WI38 (cell line): ENCODE results near the gene GSTA1.
"Not testable (repeated sequence)": the region's sequence is repeated elsewhere in the genome, so short reads cannot be mapped to it uniquely, and the experiment has no call there.

Experiments used
- H3K4me3 ChIP-seq: 2 replicates; pipeline ENCODE4 v1.5.1; 2011; ENCODE audit warnings: low read depth, mild to moderate bottlenecking, control low read depth, low read length
- TF ChIP-seq, protein P1 (sequence below): IDR thresholded peaks from 2 replicates; pipeline ENCODE4 v1.5.1; 2012; ENCODE audit warnings: low read depth, mild to moderate bottlenecking, control low read depth, low read length

Gene GSTA1

DNA sequence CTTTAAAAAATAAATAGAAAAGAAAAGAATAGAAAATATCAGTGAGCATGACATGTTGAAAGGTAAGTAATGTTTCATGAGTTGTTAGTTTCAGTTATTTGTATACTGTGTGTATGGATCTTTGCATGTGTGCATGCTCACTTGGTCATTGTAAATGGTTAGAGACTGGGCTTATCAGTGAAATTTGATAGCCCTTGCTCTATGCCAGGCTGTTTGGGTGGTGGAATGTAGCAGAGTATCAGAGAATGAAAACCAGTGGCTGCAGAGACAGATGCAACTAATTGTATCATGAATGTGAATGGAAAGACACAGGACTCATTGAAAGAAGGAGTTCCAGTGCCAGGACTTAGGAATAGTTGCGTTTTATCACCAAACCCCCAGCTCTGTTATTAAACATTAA lies 44.5 kb downstream of the GSTA1 start:
- TF ChIP-seq, protein P1, sequence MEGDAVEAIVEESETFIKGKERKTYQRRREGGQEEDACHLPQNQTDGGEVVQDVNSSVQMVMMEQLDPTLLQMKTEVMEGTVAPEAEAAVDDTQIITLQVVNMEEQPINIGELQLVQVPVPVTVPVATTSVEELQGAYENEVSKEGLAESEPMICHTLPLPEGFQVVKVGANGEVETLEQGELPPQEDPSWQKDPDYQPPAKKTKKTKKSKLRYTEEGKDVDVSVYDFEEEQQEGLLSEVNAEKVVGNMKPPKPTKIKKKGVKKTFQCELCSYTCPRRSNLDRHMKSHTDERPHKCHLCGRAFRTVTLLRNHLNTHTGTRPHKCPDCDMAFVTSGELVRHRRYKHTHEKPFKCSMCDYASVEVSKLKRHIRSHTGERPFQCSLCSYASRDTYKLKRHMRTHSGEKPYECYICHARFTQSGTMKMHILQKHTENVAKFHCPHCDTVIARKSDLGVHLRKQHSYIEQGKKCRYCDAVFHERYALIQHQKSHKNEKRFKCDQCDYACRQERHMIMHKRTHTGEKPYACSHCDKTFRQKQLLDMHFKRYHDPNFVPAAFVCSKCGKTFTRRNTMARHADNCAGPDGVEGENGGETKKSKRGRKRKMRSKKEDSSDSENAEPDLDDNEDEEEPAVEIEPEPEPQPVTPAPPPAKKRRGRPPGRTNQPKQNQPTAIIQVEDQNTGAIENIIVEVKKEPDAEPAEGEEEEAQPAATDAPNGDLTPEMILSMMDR: no peak
- H3K4me3 ChIP-seq: no peak overlapping the region

DNA sequence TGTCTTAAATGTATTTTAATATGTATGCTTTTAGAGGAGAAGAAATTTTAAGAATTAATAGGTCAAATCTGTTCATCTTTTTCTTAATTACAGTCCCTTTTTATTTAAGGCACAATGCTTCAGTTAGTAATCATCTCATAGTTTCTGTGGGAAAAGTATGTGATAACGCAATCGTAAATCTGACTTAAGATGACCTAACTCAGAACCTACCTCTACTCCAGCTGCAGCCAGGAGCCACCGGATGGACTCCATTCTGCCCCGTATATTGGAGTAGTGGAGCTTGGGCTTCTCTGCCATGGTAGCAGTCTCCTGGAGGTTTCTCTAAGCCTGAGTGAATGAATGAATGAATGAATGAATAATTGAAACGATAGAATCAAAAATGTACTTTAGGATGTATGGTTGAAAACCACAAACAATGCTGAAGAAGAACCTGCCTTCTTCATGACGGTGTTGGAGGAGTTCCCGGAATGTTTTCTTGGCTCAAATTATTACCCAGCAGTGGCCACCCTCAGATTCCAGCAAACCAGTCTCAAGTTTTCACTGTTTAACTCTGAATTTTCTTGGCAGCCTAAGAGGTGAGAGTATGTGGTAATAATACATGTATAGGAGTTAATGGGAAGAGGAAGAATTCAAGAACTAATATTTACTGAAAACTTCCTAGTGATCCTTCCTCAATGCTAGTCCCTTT lies 45.8 kb downstream of the GSTA1 start:
- not testable (repeated sequence) for H3K4me3 ChIP-seq

DNA sequence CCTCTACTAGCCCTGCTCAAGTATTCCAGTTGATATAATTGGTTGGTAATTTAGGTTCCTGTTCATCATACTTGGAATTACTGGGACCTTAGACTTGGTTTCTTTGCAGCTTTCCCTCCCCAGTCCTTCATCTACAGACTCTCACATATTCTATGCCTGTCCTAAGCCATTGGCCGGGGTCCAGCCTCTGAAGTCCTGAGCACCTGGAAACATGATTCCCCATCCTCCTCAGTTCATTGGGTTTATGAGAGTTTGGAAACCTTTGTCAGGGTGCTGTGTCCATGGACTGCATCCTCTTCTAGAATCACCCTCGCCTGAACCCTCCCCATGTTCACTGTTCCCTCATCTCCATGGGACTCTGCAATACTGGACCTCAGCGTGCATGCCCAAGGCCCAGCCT lies 49.2 kb downstream of the GSTA1 start:
- H3K4me3 ChIP-seq: no peak overlapping the region
- TF ChIP-seq, protein P1: no peak

DNA sequence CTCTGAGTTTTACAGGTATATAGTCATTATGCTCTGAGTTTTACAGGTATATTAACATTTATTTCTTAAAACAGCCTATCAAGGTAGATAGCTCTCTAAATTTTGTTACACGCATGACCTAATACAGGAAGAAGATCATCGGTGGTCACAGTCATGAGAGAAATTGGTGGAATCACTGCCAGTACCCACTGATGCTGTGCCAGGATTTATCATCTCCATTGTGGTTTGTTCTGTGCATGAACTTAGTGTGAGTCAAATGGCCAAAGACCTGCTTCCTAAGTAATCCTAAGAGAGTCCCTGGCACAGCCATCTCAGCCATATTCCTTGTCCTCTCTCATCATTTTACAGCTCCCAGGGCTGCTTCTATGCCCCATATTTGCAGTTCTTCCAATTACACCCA lies 50.5 kb downstream of the GSTA1 start:
- not testable (repeated sequence) for H3K4me3 ChIP-seq

DNA sequence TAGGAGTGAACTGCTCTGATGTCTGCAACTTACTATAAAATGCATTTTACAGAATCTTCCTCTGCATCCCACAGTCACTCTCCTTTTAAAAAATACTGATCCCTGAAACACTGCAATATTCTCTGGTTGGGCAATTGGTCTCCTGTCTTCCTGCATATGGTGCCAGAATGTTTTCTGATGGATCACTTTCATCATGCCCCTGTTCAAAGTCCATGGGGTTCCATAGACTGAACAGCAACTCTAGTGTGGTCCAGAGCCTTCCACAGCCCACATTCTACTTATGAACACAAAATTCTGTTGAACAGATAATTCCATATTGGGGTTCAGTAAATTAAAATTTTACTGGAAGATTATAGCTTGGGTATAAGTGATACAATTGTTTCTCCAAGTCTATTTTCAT lies 51.3 kb downstream of the GSTA1 start:
- no peak overlapping the region for H3K4me3 ChIP-seq
- TF ChIP-seq, protein P1: no peak

DNA sequence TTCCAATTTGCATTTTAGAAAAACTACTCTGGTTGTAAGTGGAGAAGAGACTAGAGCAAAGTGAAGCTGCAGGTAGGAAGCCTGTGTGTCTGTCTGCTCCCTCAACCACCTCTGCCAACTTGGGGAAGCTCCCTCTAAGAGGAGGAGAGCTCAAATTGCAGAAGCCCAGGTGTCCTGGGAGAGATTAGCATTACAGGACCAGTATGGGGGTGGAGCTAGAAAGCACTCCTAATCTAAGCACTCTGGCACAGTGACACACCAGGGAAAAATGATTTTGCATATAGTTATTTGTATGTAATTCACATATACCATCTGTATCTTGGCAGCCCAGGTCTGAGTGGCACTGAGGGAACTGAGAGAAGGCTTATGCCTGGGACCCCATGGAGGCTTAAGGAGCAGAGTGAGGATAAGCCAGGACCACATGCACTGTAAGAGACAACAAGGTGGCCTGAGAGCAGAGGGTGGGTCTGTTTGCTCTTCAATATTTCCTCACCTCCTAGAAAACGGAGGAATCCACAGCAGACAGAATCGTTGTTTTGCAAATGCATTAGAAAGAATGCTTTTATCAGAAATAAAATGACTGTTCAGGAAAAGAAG lies 54.0 kb downstream of the GSTA1 start:
- H3K4me3 ChIP-seq: no peak overlapping the region
- TF ChIP-seq, protein P1: no peak

DNA sequence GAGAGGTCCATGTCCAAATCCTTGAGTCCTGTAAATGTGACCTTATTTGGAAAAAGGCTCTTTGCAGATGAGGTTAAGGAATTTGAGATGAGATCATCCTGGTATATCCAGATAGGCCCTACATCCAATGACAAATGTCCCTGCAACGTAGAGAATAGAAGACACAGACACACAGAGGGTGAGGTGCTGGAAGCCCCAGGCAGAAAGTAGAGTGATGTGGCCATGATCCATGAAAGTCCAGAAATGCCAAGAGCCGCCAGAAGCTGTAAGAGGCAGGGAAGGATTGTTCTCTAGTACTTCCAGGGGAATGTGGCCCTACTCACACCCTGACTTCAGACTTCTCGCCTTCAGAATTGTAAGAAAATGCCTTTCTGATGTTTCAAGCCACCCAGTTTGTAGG lies 56.3 kb downstream of the GSTA1 start:
- H3K4me3 ChIP-seq: not testable (repeated sequence)

DNA sequence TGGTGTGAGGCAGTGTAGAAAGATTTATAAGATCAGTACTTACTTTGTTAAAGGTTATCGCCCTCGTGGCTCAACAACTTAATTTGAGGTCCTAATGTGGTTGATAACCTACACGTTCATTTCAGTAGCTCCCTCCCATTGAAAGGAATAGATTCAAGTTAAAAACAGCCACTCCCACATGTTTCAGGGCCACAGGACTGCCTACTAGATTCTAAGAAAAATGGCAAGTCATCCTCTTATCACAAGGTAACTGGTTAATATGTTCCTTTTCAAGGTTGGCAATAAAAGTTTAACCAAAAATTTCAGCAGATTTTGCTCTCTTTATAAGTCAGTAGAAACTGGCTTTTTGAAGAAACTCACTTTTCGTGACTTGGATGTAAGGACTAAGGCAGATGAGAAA lies 57.4 kb downstream of the GSTA1 start:
- TF ChIP-seq, protein P1: no peak
- no peak overlapping the region for H3K4me3 ChIP-seq

DNA sequence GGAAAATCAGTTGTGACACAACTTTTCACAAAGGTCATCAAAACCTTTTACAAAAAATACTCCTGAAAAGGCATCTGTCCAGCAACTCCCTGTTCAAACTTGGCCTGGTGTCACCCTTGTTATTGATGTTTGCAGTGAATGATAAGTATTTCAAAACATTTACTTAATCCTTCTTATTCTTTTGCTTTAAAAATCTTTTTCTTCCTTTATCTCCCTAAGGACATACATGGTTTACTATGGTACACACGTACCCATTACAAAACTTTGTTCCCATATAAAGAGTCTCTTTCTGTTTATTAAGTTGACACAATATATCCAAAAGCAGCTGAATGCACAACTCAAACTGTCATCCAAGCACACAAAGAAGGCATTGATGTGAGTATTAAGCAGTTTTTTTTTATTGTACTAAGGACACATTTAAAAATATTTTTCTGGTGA lies 57.8 kb downstream of the GSTA1 start:
- H3K4me3 ChIP-seq: no peak overlapping the region
- TF ChIP-seq, protein P1: no peak
